IPS-18c (cell line): ENCODE data around the gene ITGA6.

ENCODE experiments used
- H3K4me3 ChIP-seq: 2 replicates; pipeline ENCODE4 v1.7.0; 2013; ENCODE audit warnings: low read depth, mild to moderate bottlenecking, low read length, moderate library complexity; ENCODE audit not compliant: insufficient read depth
- H3K9me3 ChIP-seq: one replicate; pipeline ENCODE4 v1.6.1; 2013; ENCODE audit warnings: mild to moderate bottlenecking, low read length, moderate library complexity; ENCODE audit not compliant: control insufficient read depth, insufficient read depth

Gene ITGA6

GRCh38 chr2:172409042-172409441, 18.3 kb upstream of the ITGA6 start:
- H3K9me3 ChIP-seq = no peaks in the 10 kb centered on the region

DNA sequence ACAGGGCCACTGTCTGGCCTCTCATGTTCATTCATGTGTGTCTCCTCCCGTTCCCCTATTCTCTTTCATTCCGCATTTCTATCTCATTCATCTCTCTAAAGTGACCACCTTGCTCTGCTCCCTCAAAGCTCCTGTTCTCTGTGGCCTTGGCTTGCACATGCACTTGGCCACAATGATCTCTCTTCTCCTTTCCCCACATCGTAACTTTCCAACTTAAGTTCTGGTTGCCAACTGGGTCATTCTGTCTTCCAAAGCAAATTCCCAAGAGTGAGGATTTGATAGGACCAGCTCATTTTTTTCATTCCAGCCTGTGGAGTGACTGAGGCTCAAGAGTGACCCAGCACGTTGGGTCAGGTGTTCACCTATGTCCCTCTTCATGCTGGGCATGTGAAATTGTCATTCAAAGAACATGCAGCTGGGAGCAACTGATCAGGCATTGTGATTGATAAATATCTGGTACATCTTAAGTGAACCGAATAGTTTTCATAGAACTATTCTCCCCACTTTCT, 14.3 kb upstream of the ITGA6 start:
- H3K4me3 ChIP-seq = no peak overlapping the region
- no peaks in the 10 kb centered on the region for H3K9me3 ChIP-seq

More at GRCh38 chr2:172409042-172409441, 18.3 kb upstream of the ITGA6 start:
- no peak overlapping the region for H3K4me3 ChIP-seq

- H3K4me3 ChIP-seq = no peak overlapping the region
- no peaks in the 10 kb centered on the region for H3K9me3 ChIP-seq
Observed at GRCh38 chr2:172415157-172415864, 12.1 kb upstream of the ITGA6 start.

- H3K4me3 ChIP-seq = no peak overlapping the region
- H3K9me3 ChIP-seq = no peaks in the 10 kb centered on the region
Observed at GRCh38 chr2:172415865-172416183, 11.6 kb upstream of the ITGA6 start.

GRCh38 chr2:172416447-172417058, 10.8 kb upstream of the ITGA6 start:
- Histone ChIP-seq H3K9me3 (no peaks in the 10 kb centered on the region), H3K4me3 (no peak overlapping the region)

GRCh38 chr2:172420216-172420615, 7.2 kb upstream of the ITGA6 start:
- Histone ChIP-seq H3K4me3 (no peak overlapping the region), H3K9me3 (no peaks in the 10 kb centered on the region)

DNA sequence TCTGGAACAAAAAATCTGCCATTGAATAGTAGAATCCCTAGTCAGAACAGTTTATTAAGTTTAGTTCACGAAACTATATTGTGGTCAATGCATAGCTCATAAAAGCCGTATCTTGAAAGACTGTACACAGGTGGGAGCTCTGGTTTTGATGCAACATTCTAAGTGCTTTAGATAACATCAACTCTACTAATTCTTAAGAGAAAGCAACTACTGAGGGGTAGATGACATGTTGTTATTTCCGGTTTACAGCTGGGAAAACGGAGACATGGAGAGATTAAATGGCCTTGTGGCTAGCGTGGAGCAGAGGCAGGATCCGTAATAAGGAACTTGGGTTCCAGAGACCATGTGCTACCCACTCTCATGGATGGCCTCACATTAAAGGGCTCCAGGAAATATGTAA, 4.2 kb upstream of the ITGA6 start:
- H3K9me3 ChIP-seq = no peaks in the 10 kb centered on the region

GRCh38 chr2:172425336-172425735, 2.0 kb upstream of the ITGA6 start:
- Histone ChIP-seq H3K4me3 (no peak overlapping the region), H3K9me3 (no peaks in the 10 kb centered on the region)

More for the DNA sequence above, 4.2 kb upstream of the ITGA6 start:
- H3K4me3 ChIP-seq = no peak overlapping the region

- Histone ChIP-seq H3K9me3 (no peaks in the 10 kb centered on the region), H3K4me3 (peak overlapping the region; percentile 92)
Observed at GRCh38 chr2:172426635-172427255, 641 bp upstream of the ITGA6 start.

DNA sequence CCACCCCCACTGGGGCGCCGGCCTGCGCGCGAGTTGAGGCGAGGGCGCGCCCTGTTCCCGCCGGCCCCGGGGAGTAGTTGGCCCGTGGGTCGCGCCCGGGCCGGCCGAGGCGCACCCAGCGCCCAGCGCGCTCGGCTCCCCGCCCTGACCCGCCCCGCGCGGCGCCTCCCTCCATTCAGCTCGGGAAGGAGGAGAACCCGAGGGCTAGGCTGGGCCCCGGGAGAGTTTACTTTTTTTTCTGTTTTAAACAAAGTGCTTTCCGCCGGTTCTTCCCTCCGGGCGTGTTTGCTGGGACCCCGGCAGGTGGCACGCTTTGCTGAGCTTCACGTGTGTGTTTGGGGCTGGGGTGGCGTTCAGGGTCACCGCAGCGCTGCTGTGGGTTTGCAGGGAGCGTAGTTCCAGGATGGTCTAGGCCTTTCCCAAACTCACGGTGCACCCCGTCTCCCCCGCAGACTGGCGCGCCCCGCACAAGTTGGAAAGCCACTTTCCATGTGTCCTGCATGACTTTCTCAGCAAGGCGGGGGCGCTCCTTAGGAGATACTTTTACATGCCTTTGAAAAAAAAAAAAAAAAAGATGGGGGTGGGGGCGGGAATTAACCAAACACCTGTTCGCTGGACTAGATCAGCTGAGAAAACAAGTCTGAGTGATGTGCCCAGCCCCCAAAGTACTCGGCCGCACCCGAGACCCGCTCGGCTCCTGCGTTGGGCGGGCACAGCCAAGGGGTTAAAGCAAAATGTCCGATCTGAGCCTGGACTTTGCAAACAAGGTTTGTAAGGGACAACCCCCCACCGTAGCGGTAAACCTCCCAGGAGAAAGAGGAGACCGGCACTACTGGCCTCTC, 825 bp downstream of the ITGA6 start:
- no peaks in the 10 kb centered on the region for H3K9me3 ChIP-seq
- peak overlapping the region; percentile 92 for H3K4me3 ChIP-seq

DNA sequence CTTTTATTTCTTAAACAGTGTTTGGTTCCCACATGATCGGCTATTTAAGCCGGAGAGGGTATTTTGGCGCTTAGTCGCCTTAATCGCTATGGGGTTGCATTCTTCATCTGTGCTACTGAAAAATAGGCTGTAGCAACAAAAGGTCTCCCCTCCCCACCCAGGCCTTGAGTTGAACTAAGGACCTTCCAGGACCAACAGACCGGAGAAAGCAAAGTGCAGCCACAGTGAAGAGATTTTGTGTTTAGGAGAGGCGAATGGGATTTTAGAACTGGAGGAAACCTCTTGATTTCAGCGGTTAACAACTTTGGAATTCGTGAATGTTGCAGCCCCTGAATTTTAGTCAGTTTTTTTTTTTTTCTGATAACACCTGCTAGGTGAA, 1.4 kb downstream of the ITGA6 start:
- Histone ChIP-seq H3K9me3 (no peaks in the 10 kb centered on the region), H3K4me3 (peak overlapping the region; percentile 92)

- peak overlapping the region; percentile 92 for H3K4me3 ChIP-seq
- no peaks in the 10 kb centered on the region for H3K9me3 ChIP-seq
Observed at GRCh38 chr2:172429301-172429968, 2.0 kb downstream of the ITGA6 start.

DNA sequence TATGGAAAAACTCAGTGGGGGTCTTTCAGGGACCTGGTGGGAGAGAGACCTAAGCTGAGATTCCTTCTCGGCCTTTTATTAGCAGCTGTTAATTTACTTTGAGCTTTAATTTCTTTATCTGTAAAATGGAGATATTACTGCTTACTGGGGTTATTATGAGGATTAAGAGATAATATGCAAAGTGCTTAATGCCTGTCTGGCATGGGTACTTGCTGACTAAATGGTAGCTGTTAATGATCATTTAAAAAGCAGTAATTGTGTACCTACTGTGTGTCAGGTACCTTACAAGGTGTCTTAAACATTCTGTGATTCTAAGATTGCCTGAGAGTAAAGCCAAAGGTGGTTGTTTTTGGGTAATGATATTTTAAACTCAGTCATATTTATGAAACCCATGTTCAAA, 2.6 kb downstream of the ITGA6 start:
- Histone ChIP-seq H3K9me3 (no peaks in the 10 kb centered on the region), H3K4me3 (no peak overlapping the region; the same call in 1 of the 2 replicates)

DNA sequence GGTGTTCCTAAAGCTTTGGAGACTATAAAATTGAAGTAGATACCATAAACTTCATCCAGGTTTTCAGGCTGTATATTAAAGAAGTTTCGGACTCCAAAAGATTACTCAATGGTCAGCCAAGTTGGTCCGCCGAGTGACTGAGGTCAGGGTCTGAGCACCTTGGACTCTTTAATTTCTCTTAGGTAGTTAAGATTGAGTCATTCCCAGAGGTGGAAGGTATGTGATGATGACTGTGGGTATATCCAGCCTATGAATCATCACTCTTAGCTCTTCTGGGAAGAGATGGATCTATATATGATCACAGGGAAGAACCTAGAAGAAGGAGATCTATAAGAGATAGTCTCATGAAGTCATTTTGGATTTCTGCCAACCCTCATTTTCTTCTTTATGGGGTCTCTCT, 3.3 kb downstream of the ITGA6 start:
- H3K9me3 ChIP-seq = no peaks in the 10 kb centered on the region
- H3K4me3 ChIP-seq = no peak overlapping the region

- no peak overlapping the region for H3K4me3 ChIP-seq
Observed at GRCh38 chr2:172431463-172431862, 4.1 kb downstream of the ITGA6 start.

DNA sequence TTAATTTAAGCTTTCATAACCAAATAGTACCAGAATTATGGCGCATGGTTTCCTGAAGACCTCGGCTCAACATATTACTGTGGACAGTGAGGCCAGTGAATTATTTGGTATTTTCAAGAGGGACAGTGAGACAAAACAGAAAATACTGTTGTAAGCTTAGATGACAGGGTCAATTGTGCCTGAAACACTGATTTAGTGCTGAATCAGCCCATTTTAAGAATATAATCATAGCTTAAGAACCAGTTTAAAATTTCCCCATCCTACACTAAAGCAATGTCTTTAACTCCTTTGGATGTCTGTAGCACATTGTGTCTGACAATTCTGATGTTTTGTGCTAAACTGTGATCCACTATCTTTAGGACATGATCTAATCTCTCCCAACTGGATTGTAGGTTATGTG, 4.6 kb downstream of the ITGA6 start:
- H3K4me3 ChIP-seq = no peak overlapping the region

More at GRCh38 chr2:172431463-172431862, 4.1 kb downstream of the ITGA6 start:
- H3K9me3 ChIP-seq = no peaks in the 10 kb centered on the region

DNA sequence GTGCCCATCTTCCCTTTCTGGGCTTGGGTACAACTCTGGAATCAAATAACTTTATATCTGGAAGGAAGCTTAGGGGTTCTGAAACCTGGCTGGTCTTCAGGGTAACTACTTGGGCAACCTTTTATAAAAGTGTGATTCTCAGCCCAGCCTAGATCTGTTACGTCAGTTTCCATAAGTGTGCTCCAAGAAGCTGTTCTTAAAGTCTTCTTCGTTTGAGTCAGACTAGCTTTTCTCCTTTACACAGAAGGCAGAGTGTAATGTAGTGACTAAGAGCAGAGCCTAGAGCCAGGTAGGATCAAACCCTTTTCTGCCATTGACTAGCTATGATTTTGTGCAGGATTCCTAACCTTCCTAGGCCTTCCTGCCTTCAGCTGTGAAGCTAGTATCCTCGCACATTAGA, 5.8 kb downstream of the ITGA6 start:
- no peaks in the 10 kb centered on the region for H3K9me3 ChIP-seq
- no peak overlapping the region for H3K4me3 ChIP-seq

More for the DNA sequence above, 4.6 kb downstream of the ITGA6 start:
- H3K9me3 ChIP-seq = no peaks in the 10 kb centered on the region
